ENCODE data around the gene SGMS1. TPM values are rescaled to one million over a fixed set of nuclear protein-coding genes. Genes with fewer than 3 reads are reported as not detected.
A peak's percentile ranks its signal among the peaks of the same experiment; 100 is the strongest.
"Not testable (repeated sequence)": the region's sequence is repeated elsewhere in the genome, so short reads cannot be mapped to it uniquely, and the experiment has no call there.

Gene SGMS1
- total RNA-seq, 1 donor from 2014 or later, result 93.8 TPM

DNA sequence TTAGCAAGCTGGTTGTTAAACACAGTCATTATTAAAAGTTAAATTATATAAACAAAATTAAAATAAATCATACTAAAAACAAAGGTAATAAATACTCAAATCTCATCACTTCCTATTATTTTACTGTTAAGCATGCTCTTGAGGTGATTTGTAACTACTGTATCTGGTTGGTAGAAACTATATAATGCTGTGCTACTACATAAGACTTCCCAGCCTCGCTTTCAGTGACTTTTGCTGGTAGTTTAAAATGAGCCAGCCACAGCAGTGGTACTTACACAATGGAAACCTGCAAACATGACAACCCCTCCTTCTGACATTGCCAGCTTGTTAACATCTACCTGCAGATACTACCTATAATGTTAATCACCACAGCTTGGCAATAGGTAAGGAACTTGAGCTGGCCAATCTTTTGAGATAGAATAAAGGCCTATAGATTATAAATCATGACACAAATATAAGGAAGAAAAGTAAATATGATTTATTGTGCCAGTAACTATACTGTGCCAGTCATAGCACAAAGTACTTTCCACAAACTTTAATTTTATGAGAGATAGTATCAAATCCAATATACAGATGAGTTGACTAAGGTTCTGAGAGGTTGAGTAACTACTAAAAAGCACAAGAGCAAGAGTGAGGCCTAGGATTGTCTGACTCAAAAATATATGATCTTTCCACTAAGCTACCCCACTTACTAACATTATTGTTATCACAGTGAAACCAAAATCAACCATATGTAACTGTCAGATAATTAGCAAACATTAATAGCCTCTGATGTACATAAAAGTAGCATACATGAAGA lies 191.3 kb downstream of the SGMS1 start:
- Histone ChIP-seq H3K36me3 (no peaks in the 10 kb centered on the region), H3K27me3 (no peaks in the 10 kb centered on the region), H3K4me1 (peaks cover 19% of the 10 kb centered on the region), H3K27ac (peak overlapping the region; percentile 63), H3K9me3 (no peaks in the 10 kb centered on the region), H3K4me3 (no peak overlapping the region)
- TF ChIP-seq, protein P1, sequence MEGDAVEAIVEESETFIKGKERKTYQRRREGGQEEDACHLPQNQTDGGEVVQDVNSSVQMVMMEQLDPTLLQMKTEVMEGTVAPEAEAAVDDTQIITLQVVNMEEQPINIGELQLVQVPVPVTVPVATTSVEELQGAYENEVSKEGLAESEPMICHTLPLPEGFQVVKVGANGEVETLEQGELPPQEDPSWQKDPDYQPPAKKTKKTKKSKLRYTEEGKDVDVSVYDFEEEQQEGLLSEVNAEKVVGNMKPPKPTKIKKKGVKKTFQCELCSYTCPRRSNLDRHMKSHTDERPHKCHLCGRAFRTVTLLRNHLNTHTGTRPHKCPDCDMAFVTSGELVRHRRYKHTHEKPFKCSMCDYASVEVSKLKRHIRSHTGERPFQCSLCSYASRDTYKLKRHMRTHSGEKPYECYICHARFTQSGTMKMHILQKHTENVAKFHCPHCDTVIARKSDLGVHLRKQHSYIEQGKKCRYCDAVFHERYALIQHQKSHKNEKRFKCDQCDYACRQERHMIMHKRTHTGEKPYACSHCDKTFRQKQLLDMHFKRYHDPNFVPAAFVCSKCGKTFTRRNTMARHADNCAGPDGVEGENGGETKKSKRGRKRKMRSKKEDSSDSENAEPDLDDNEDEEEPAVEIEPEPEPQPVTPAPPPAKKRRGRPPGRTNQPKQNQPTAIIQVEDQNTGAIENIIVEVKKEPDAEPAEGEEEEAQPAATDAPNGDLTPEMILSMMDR (IDR thresholded peaks at IDR 0.05), result no peak
- TF ChIP-seq POLR2A (IDR thresholded peaks at IDR 0.05), result no peak
- no peak for TF ChIP-seq POLR2AphosphoS5 (IDR thresholded peaks at IDR 0.05; ENCODE audit: insufficient read depth in 1 of 2, low read depth in 1 of 2)
- intact Hi-C loops (cut with DNase I), result no loop called here
- DNase-seq (ENCODE audit: extremely low spot score in 2 of 2), result no peak

DNA sequence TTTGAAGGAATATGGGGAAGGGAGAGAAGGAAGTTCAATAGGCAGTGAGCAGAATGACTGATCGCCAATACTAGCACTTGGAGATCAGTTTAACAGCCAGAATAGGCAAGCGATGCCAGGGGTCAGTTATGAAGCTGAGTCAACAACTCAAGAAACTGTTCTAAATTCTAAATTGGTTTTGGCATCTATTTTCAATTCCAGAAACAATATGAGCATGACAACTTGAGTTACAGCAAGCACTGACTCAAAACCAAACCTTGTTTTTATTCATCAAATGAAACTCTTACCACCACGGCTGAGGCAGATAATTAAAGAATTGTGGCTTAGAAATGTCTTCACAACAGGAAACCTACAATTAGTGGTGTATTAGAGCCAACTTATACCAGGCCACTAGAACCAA lies 192.0 kb downstream of the SGMS1 start:
- TF ChIP-seq POLR2A (IDR thresholded peaks at IDR 0.05) (no peak), POLR2AphosphoS5 (IDR thresholded peaks at IDR 0.05; ENCODE audit: insufficient read depth in 1 of 2, low read depth in 1 of 2) (no peak)
- TF ChIP-seq, protein P1 (IDR thresholded peaks at IDR 0.05), result no peak
- Histone ChIP-seq H3K36me3 (no peaks in the 10 kb centered on the region), H3K9me3 (no peaks in the 10 kb centered on the region), H3K27me3 (no peaks in the 10 kb centered on the region), H3K4me1 (peaks cover 19% of the 10 kb centered on the region), H3K4me3 (no peak overlapping the region), H3K27ac (peak overlapping the region; percentile 63)
- DNase-seq (ENCODE audit: extremely low spot score in 2 of 2), result no peak
- intact Hi-C loops (cut with DNase I), result no loop called here

DNA sequence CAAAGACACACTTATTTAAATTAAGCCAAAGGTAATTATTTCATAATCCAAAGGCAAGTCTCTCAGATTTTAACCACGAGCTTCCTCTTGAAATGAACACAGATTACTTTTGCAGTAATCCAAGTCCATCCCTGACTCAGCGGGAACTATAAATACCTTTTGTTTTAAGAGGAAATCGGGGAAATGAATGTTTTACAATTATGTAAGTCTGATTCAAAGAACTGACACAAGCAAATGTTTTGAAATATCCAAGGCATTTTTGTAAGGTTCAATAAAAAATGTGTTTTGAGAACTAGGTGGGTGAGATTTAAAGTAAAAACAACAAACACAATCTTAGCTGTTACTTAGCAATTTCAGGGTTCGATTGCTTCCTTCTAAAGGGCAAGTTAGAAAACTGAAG lies 192.6 kb downstream of the SGMS1 start:
- DNase-seq (ENCODE audit: extremely low spot score in 2 of 2), result no peak
- peaks cover 19% of the 10 kb centered on the region for H3K4me1 ChIP-seq
- H3K4me3 ChIP-seq, result no peak overlapping the region
- TF ChIP-seq POLR2AphosphoS5 (IDR thresholded peaks at IDR 0.05; ENCODE audit: insufficient read depth in 1 of 2, low read depth in 1 of 2), result peak in 1 of 2 donors; percentile 25
- TF ChIP-seq, protein P1 (IDR thresholded peaks at IDR 0.05), result no peak
- intact Hi-C loops (cut with DNase I), result no loop called here
- H3K9me3 ChIP-seq, result no peaks in the 10 kb centered on the region
- no peaks in the 10 kb centered on the region for H3K36me3 ChIP-seq
- H3K27ac ChIP-seq, result peak overlapping the region; percentile 63
- no peaks in the 10 kb centered on the region for H3K27me3 ChIP-seq

DNA sequence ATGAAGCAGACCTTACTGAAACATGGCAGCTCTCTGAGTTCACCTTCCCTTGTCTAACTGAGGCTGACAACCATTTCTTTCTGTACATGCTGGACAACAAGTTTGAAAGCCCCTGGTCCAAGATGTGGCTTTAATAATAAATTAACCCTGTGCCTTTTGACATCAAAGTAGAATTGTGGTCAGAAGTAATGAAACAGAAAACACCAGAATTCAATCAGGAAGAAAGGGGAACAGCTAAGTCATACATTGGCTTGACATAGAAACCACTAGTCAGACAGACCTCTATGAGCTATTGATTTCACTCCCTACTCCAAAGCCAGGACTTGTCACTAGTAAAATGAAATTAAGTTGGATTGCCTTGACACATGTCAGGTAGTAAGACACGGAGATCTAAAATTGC lies 197.3 kb downstream of the SGMS1 start:
- Histone ChIP-seq H3K27me3 (no peaks in the 10 kb centered on the region), H3K4me3 (no peak overlapping the region), H3K4me1 (peaks cover 18% of the 10 kb centered on the region), H3K36me3 (no peaks in the 10 kb centered on the region), H3K27ac (no peak overlapping the region), H3K9me3 (no peaks in the 10 kb centered on the region)
- TF ChIP-seq POLR2A (IDR thresholded peaks at IDR 0.05) (no peak), POLR2AphosphoS5 (IDR thresholded peaks at IDR 0.05; ENCODE audit: insufficient read depth in 1 of 2, low read depth in 1 of 2) (no peak)
- TF ChIP-seq, protein P1 (IDR thresholded peaks at IDR 0.05), result no peak
- DNase-seq (ENCODE audit: extremely low spot score in 2 of 2), result no peak
- intact Hi-C loops (cut with DNase I), result no loop called here

DNA sequence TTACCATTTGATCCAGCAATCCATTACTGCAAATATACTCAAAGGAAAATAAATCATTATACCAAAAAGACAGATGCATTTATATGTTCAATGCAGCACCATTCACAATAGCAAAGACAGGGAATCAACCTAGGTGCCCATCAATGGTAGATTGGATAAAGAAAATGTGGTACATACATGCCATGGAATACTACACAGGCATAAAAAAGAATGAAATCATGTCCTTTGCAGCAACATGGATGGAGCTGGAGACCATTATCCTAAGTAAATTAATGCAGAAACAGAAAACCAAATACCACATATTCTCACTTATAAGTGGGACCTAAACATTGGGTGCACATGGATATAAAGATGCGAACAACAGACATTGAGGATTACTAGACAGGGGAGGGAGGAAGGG lies 198.5 kb downstream of the SGMS1 start:
- H3K4me3 ChIP-seq; DNase-seq (ENCODE audit: extremely low spot score in 2 of 2); H3K36me3 ChIP-seq; H3K27me3 ChIP-seq; H3K9me3 ChIP-seq; H3K27ac ChIP-seq; intact Hi-C loops (cut with DNase I): not testable (repeated sequence)
- peaks cover 21% of the 10 kb centered on the region for H3K4me1 ChIP-seq

All from vagina (tissue), 2 donors.